KOPT-K1 (cell line): ENCODE results near the gene COL6A2.
"Not testable (repeated sequence)": the region's sequence is repeated elsewhere in the genome, so short reads cannot be mapped to it uniquely, and the experiment has no call there.

Experiments
- H3K27ac ChIP-seq: fragments of 200-600 bp; sonication (generic); 2 replicates; pipeline ENCODE4 v1.5.1; 2016; ENCODE audit warnings: antibody characterized with exemption, mild to moderate bottlenecking, low read depth, low read length; ENCODE audit not compliant: poor library complexity, severe bottlenecking
- H3K36me3 ChIP-seq: fragments of 200-600 bp; sonication (generic); 2 replicates; pipeline ENCODE4 v1.5.1; 2017; ENCODE audit warnings: antibody characterized with exemption, mild to moderate bottlenecking, low read length, moderate library complexity; ENCODE audit not compliant: insufficient read depth
- H3K9me3 ChIP-seq: fragments of 200-600 bp; sonication (generic); 2 replicates; pipeline ENCODE4 v1.5.1; 2017; ENCODE audit warnings: antibody characterized with exemption, low read length, mild to moderate bottlenecking; ENCODE audit not compliant: insufficient read depth, poor library complexity, severe bottlenecking

COL6A2 gene

GRCh38 chr21:46140352-46141003 is 42.6 kb downstream of the COL6A2 start:
- H3K27ac ChIP-seq, H3K9me3 ChIP-seq, H3K36me3 ChIP-seq: not testable (repeated sequence)

DNA sequence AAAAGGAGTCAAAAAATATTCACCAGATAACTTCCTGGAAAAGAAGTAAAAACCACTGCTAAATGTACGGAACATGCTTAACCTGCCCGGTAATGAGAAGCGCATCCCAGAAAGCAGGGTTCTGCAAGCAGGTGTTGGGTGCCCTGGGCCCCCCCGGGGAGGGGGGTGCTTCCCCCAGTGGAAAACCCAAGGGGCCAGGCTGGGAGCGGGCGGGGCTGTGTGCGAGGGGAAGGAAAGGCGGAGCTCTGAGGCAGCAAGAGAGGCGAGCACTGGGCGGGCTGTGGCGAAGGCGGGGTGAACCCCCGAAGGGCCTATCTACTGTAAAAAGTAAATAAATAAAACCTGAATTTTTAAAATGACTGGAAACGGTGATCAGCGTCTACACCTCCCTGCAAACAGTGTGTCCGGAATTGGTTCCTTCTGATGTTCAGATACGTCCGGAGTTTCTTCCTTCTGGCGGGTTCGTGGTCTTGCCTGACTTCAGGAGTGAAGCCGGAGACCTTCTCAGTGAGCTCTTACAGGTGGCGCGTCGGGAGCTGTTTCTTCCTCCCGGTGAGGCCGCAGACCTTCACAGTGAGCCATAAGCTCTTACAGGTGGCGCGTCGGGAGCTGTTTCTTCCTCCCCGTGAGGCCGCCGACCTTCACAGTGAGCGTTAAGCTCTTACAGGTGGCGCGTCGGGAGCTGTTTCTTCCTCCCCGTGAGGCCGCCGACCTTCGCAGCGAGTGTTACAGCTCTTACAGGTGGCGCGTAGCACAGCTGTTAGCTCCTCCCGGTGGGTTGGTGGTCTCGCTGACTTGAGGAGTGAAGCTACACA is 44.1 kb downstream of the COL6A2 start:
- Histone ChIP-seq H3K27ac (no peak overlapping the region), H3K9me3 (no peaks in the 10 kb centered on the region), H3K36me3 (no peaks in the 10 kb centered on the region)

DNA sequence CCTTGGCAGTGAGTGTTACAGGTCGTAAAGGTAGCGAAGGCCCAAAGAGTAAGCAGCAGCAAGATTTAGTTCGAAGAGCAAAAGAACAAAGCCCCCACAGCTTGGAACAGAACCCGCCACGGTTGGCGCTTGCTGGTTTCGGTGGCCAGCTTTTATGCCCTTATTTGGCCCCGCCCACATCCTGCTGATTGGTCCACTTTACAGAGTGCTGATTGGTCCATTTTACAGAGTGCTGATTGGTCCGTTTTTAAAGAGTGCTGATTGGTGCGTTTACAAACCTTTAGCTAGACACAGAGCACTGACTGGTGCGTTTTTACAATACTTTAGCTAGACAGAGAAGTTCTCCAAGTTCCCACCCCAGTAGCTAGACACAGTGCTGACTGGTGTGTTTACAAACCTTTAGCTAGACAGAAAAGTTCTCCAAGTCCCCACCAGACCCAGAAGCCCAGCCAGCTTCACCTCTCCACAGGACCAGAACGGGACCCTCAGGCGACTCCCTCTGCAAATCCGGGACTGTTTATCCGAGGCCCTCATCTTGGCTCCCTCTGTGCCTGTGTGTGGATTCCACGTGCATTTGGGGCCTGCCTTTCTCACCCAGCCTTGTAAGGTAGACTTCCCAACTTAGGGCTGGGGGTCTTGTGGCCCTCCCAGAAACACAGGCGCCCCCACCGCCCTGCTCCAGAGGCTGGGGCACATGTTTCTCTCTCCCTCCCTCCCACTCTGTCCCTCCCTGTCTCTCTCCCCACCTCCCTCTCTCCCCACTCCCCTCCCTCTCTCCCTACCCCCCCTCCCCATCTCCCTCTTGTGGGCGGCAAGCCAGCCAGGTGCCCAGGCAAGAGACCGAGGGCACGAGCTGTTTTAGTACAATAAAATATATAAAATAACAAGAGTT is 44.9 kb downstream of the COL6A2 start:
- Histone ChIP-seq H3K9me3 (no peaks in the 10 kb centered on the region), H3K27ac (no peak overlapping the region), H3K36me3 (no peaks in the 10 kb centered on the region)

DNA sequence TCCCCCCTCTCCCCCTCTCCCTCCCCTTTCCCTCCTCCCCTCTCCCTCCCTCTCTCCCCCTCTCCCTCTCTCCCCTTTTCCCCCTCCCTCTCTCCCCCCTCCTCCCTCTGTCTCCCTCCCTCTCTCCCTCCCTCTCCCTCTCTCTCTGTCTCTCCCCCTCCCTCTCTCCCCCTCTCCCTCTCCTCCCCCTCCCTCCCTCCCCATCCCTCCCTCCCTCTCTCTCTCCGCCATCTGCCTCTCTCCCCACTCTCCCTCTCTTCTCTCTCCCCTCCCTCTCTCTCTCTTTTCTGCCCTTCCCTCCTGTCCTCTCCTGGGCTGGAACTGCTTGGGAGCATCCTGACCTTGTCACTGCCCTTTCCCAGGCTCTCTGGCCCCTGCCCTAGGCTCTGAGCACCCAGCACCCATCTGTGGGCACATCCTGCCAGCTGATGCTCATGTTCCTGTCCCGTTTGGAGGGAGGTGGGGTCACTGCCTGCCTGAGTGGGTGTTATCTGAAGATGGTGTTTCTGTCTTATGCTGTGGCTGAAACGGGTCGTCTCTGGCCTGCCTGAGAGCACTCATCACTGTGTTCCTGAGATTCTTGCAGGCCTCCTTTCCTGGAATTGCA is 46.7 kb downstream of the COL6A2 start:
- Histone ChIP-seq H3K36me3 (no peaks in the 10 kb centered on the region), H3K9me3 (no peaks in the 10 kb centered on the region), H3K27ac (no peak overlapping the region)

DNA sequence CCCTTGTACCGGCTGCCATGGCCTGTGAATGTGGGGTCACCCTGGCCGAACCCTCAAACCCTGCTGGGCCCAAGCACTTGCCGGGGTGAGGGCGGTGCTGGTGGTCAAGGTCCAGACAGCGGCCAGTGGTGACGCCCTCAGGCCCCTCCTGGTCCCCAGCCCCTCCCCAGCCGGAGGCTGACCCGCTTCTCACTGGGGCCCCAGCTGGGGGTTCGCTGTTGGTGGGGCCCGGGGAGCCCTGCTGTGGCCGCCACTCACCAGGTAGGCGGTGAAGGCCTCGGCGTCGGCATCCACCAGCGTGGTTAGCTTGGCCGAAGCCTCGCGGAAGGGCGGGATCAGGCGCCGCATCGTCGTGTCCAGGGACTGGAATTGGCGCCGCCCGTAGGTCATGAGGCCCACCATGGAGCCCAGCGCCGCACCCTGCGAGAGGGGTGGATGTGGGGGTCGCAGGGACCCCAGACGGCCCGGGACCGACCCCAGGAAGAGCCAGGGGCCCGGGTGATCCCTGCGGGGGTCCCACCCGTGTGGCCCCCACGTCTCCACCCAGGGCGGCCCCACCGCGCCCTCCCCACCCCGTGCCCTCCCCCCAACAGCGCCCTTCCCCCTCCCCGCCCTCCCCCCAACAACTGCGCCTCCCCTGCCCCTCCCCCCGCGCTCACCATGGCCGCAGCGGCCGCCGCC is 47.4 kb downstream of the COL6A2 start:
- H3K27ac ChIP-seq = no peak overlapping the region
- H3K36me3 ChIP-seq = no peaks in the 10 kb centered on the region
- no peaks in the 10 kb centered on the region for H3K9me3 ChIP-seq

DNA sequence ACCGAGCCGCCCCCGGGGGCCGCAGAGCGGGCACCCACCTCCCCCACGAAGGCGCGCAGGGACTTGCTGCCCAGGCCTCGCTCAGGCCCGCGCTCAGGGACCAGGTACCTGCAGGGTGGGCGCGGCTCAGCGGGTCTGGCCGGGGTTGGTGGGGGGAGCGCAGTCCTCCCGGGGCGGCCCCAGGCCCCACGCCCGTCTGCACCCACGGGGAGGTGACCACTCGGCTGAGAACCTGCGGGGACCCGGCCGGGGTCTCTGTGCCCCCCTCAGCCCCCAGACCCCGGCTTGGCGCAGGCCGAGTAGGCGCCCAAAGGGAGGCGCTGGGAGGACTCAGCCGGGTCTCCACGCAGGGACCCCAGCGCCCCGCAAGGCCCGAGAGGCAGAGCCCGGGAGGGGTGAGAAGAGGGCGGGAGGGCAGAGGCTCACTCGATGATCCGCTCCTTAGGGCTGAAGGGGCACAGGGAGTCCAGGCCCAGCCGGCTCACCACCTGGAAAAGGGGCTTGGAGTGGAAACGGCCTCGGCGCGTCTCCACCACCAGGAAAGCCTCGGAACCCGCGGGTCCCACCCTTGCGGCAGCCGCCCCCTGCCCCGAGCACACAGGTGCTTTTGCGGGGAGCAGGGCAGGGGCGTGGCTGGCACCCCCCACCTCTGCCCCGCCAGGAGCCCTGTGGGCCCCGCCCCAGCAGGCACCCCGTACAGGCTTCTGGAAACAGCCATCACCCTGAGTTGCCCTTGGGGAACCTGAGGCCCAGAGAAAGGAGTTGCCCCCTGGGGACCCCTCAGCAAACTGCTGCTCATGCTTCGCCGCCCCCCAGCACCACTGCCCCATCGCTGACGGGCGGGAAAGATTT is 48.2 kb downstream of the COL6A2 start:
- Histone ChIP-seq H3K36me3 (no peaks in the 10 kb centered on the region), H3K9me3 (no peaks in the 10 kb centered on the region), H3K27ac (no peak overlapping the region)

GRCh38 chr21:46146856-46147255 is 48.9 kb downstream of the COL6A2 start:
- H3K27ac ChIP-seq = no peak overlapping the region
- no peaks in the 10 kb centered on the region for H3K36me3 ChIP-seq
- no peaks in the 10 kb centered on the region for H3K9me3 ChIP-seq

- H3K9me3 ChIP-seq, H3K36me3 ChIP-seq, H3K27ac ChIP-seq: not testable (repeated sequence)
Measured at GRCh38 chr21:46147429-46147828, 49.5 kb downstream of the COL6A2 start.

GRCh38 chr21:46148106-46148505 is 50.2 kb downstream of the COL6A2 start:
- Histone ChIP-seq H3K36me3 (no peaks in the 10 kb centered on the region), H3K27ac (no peak overlapping the region), H3K9me3 (no peaks in the 10 kb centered on the region)

DNA sequence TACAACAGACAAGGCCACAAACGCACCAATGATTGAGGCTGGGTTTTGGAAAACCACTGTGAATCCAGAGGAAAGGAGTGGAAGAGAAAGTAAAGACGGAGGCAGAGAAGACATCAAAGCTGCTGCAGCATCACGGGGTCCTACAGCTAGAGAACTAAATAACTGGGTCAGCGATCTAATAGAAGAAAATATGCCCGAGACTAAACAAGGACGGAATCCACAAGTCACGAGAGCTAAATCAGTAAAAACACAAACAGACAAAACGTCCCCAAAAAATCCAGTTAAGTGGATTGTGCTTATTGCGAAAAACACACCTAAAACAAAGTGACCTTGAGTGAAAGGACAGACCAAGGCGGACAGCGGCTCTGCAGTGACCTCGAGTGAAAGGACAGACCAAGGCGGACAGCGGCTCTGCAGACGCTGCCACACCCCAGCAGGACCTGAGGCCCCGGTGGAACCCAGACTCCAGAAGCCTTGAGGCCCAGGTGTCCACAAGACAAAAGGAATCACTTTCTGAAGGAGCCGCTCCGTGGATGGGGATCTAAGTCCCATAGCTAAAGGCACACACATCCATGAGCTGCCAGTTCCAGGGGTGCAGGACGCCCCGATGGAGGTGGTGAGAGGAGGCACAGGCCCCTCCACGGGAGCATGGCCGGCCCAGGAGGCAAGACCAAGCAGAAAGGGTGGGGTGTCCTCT is 51.4 kb downstream of the COL6A2 start:
- H3K27ac ChIP-seq = no peak overlapping the region
- no peaks in the 10 kb centered on the region for H3K9me3 ChIP-seq
- no peaks in the 10 kb centered on the region for H3K36me3 ChIP-seq

GRCh38 chr21:46150073-46150472 is 52.2 kb downstream of the COL6A2 start:
- H3K27ac ChIP-seq = no peak overlapping the region
- no peaks in the 10 kb centered on the region for H3K9me3 ChIP-seq
- no peaks in the 10 kb centered on the region for H3K36me3 ChIP-seq

GRCh38 chr21:46150491-46151121 is 52.7 kb downstream of the COL6A2 start:
- Histone ChIP-seq H3K27ac (no peak overlapping the region), H3K9me3 (no peaks in the 10 kb centered on the region), H3K36me3 (no peaks in the 10 kb centered on the region)
